T-cell (primary cell): ENCODE measurements around the gene SYT13. TPM values are rescaled to one million over a fixed set of nuclear protein-coding genes. Genes with fewer than 3 reads are reported as not detected.
A peak's percentile ranks its signal among the peaks of the same experiment; 100 is the strongest.

Experiments
- ATAC-seq, 4 experiments: fragments of 200-7000 bp in 3 of 4; fragments of 150-1000 bp in 1 of 4; cut with Tn5 transposase; replicated peaks in 1 of 4; 1 replicate in 3 of 4; 2 replicates in 1 of 4; pipeline ENCODE4 v1.10.0; 2021; ENCODE audit warnings: moderate library complexity in 3 of 4, mild to moderate bottlenecking in 2 of 4, moderate number of reproducible peaks in 1 of 4
- CTCF ChIA-PET, 2 donors: fragments of 300-600 bp; sonication (Branson Sonifier 250); formaldehyde crosslinking; loops; one replicate each; lab custom pipeline; 2022; ENCODE audit warnings: antibody characterized with exemption in 2 of 2; lab: Charles Lee
- POLR2A ChIA-PET, 2 donors: fragments of 300-600 bp; sonication (Branson Sonifier 250); formaldehyde crosslinking; loops; one replicate each; lab custom pipeline; 2022; ENCODE audit warnings: antibody characterized with exemption in 2 of 2; lab: Charles Lee
- DNase-seq, 35 experiments: peaks; one replicate each; pipeline versions ENCODE4 v3.0.0 to v3.0.0-alpha.2; 2013 to 2023
- H3K27ac ChIP-seq: one replicate; pipeline ENCODE4 v1.5.1; 2013; ENCODE audit warnings: low read length
- H3K27me3 ChIP-seq, 2 experiments: replicated peaks in 1 of 2; 1 replicate in 1 of 2; 2 replicates in 1 of 2; pipeline versions ENCODE4 v1.6.1 to v1.7.0; 2013; ENCODE audit warnings: low read length in 1 of 2, mixed read lengths in 1 of 2; ENCODE audit not compliant: control insufficient read depth in 2 of 2, insufficient read depth in 2 of 2; ENCODE audit errors: extremely low read depth in 1 of 2
- H3K36me3 ChIP-seq, 2 donors: 1 replicate in 1 of 2; 2 replicates in 1 of 2; pipeline versions ENCODE4 v1.6.1 to v1.7.0; 2013; ENCODE audit warnings: low read length in 1 of 2; ENCODE audit not compliant: control insufficient read depth in 2 of 2, insufficient read depth in 1 of 2; ENCODE audit errors: extremely low read depth in 1 of 2
- H3K4me1 ChIP-seq, 2 experiments: 1 replicate in 1 of 2; 2 replicates in 1 of 2; pipeline versions ENCODE4 v1.6.1 to v1.7.0; 2013; ENCODE audit warnings: low read length in 2 of 2, mixed read lengths in 1 of 2; ENCODE audit not compliant: insufficient read depth in 2 of 2, control insufficient read depth in 1 of 2; ENCODE audit errors: extremely low read depth in 1 of 2
- H3K4me3 ChIP-seq, 2 donors: 1 replicate in 1 of 2; 2 replicates in 1 of 2; pipeline versions ENCODE4 v1.5.1 to v1.7.0; 2013; ENCODE audit warnings: mild to moderate bottlenecking in 2 of 2, low read length in 1 of 2, moderate library complexity in 1 of 2; ENCODE audit not compliant: control insufficient read depth in 1 of 2; ENCODE audit errors: extremely low read depth in 1 of 2
- H3K9me3 ChIP-seq: 2 replicates; pipeline ENCODE4 v1.7.0; 2013
- H3K27ac Mint-ChIP-seq, 2 donors: one replicate each; pipeline ENCODE4 v1.8.0; 2020 to 2021; ENCODE audit warnings: mild to moderate bottlenecking in 2 of 2, mixed read lengths in 2 of 2
- H3K27me3 Mint-ChIP-seq, 2 donors: one replicate each; pipeline ENCODE4 v1.8.0; 2021 to 2022; ENCODE audit warnings: mixed read lengths in 2 of 2
- H3K36me3 Mint-ChIP-seq: one replicate; pipeline ENCODE4 v1.8.0; 2021; ENCODE audit warnings: mixed read lengths
- H3K4me1 Mint-ChIP-seq, 3 donors: one replicate each; pipeline ENCODE4 v1.8.0; 2020 to 2022; ENCODE audit warnings: mixed read lengths in 3 of 3, mild to moderate bottlenecking in 1 of 3
- H3K4me3 Mint-ChIP-seq, 3 donors: one replicate each; pipeline ENCODE4 v1.8.0; 2020 to 2022; ENCODE audit warnings: mild to moderate bottlenecking in 3 of 3, mixed read lengths in 3 of 3, moderate library complexity in 3 of 3
- H3K9me3 Mint-ChIP-seq, 3 donors: one replicate each; pipeline ENCODE4 v1.8.0; 2020 to 2022; ENCODE audit warnings: mixed read lengths in 3 of 3
- WGBS: methylation state at CpG from one replicate; pipeline ENCODE4 v1.1.5; 2013; ENCODE audit warnings: missing lambda C conversion rate; ENCODE audit not compliant: insufficient coverage; 5-methylcytosine and 5-hydroxymethylcytosine counted together
- total RNA-seq, 35 experiments: library from RNA in 6 of 35; stranded (reverse) in 6 of 35; fragments of 120-200 nt in 1 of 35; gene quantifications; one replicate each; pipeline versions ENCODE4 v1.2.1 to v1.2.4 and lab custom pipeline; 2013 to 2026

Gene SYT13
- total RNA-seq, 5 donors from 2014 or later (not counting 1 experiment from before 2014, with no cell fraction given): 0.03 to 0.20 (median 0.18) TPM; not detected in 2

DNA sequence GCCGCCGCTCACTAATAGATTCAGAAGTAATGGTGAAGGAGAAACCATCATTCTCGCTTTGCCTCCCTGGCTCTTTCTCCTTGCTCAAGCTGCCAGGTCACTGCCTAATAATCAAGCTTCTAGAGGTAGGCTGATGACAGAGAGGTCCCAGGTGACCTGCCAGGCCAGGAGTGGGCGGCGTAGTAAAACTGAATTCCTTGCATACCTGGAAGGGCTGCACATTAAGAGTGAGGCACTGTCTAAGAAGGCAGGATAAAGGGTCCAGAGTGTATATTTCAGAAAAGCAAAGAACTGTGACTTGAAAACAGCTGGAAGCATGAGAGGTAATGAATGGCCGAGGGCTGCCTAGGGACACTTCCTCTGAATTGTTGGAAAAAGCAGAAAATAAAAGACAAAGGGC is 4.1 kb downstream of the SYT13 start:
- H3K4me1 ChIP-seq: peaks cover 0 to 3% of the 10 kb centered on the region in 2 experiments
- peaks cover 3 to 34% of the 10 kb centered on the region in 2 experiments for H3K27me3 ChIP-seq
- Mint-ChIP-seq H3K9me3 (peaks cover 7% of the 10 kb centered on the region in 3 donors), H3K4me1 (peaks cover 2 to 5% (median 2%) of the 10 kb centered on the region in 3 donors), H3K27me3 (peaks cover 35 to 46% of the 10 kb centered on the region in 2 donors), H3K4me3 (no peak overlapping the region), H3K27ac (no peak overlapping the region), H3K36me3 (no peaks in the 10 kb centered on the region)
- no peaks in the 10 kb centered on the region for H3K9me3 ChIP-seq
- H3K27ac ChIP-seq: no peak overlapping the region
- ChIA-PET CTCF (no interaction called here), POLR2A (no interaction called here)
- 94% methylated on average over 2 of the region's 6 CpGs for WGBS
- ATAC-seq: no peak
- no peak overlapping the region for H3K4me3 ChIP-seq
- no peaks in the 10 kb centered on the region for H3K36me3 ChIP-seq
- no peak for DNase-seq

DNA sequence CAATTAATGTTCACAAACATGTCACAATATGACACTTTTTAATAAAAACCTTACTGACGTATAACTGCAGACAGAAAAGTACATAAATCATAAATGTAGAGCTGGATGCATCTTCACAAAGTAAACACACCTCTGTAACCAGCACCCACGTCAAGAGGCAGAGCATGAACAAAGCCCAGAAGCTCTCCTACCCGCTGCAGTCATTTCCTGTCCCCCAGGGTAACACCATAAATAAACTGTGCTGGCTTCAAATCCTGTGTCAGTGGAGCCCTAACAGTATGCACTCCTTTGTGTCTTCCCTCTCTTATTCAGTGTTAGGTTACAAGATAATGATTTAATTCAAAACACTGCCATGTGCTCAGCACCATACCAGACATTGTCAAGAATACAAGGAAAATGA is 5.7 kb downstream of the SYT13 start:
- no peak overlapping the region for H3K27ac Mint-ChIP-seq
- peaks cover 31 to 42% of the 10 kb centered on the region in 2 donors for H3K27me3 Mint-ChIP-seq
- H3K9me3 Mint-ChIP-seq: peaks cover 7% of the 10 kb centered on the region in 3 donors
- ChIA-PET CTCF (no interaction called here), POLR2A (interaction anchor here in 1 of 2 donors (0.5 kb wide), 1 partner anchor 164 kb away, joined by 4 read pairs; no protein-coding TSS in a partner anchor)
- H3K4me3 Mint-ChIP-seq: no peak overlapping the region
- H3K27ac ChIP-seq: no peak overlapping the region
- no peaks in the 10 kb centered on the region for H3K9me3 ChIP-seq
- WGBS: 83% methylated on average over 1 of the region's 3 CpGs
- H3K4me1 Mint-ChIP-seq: peaks cover 1 to 2% (median 2%) of the 10 kb centered on the region in 3 donors
- no peaks in the 10 kb centered on the region for H3K36me3 ChIP-seq
- no peaks in the 10 kb centered on the region for H3K36me3 Mint-ChIP-seq
- no peaks in the 10 kb centered on the region for H3K4me1 ChIP-seq
- H3K4me3 ChIP-seq: no peak overlapping the region
- peaks cover 0 to 24% of the 10 kb centered on the region in 2 experiments for H3K27me3 ChIP-seq
- ATAC-seq (peak in 3 of 4 experiments; percentile 42 to 97 (median 53)), DNase-seq (peak in 14 of 35 experiments; percentile 2 to 70 (median 14))

DNA sequence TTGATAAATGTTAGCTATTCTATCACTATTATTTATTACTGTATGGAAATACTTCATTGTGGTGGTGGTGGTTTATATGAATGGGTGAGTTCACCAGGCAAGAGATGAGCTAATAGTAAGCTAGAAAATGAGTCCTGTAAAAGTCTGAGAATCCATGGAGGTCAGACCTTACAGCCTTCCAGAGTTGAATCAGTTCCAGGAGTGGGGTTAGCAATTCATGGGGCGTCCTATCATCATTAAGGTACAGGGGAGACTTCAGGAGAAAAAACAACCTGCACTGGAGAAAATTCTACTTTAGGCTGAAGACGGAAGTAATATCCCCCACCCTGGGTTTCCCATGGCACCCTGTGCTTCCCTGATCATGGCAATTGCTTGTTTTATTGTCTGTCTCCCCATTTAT is 6.5 kb downstream of the SYT13 start:
- no peaks in the 10 kb centered on the region for H3K36me3 Mint-ChIP-seq
- peaks cover 0 to 2% (median 0%) of the 10 kb centered on the region in 3 donors for H3K4me1 Mint-ChIP-seq
- no peak overlapping the region for H3K4me3 ChIP-seq
- no peak for ATAC-seq
- H3K9me3 Mint-ChIP-seq: peaks cover 7% of the 10 kb centered on the region in 3 donors
- ChIA-PET CTCF (no interaction called here), POLR2A (no interaction called here)
- H3K27ac ChIP-seq: no peak overlapping the region
- no peaks in the 10 kb centered on the region for H3K36me3 ChIP-seq
- H3K4me1 ChIP-seq: no peaks in the 10 kb centered on the region
- WGBS: 86% methylated on average over 1 of the region's 2 CpGs
- no peak overlapping the region for H3K27ac Mint-ChIP-seq
- H3K9me3 ChIP-seq: no peaks in the 10 kb centered on the region
- H3K27me3 Mint-ChIP-seq: peaks cover 32 to 35% of the 10 kb centered on the region in 2 donors
- no peak overlapping the region for H3K4me3 Mint-ChIP-seq
- no peak for DNase-seq
- H3K27me3 ChIP-seq: peaks cover 0 to 17% of the 10 kb centered on the region in 2 experiments

DNA sequence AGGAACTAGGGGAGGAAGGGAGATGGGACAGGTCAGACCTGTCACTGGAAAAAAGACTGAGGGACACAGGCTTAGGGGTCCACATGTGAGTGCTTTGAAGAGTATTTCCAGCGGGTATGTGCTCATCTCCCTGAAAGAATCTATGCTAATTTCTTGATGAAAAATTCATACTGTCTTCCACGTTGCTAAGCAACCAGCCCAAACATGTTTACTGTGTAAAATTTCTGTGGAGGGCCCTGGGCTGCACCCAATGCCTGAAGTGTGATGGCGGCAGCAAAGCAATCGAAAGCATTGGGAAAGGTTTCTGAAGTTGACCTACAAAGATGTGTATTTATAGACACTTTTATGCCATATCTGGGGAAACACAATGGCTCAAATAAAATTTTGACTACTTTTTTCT is 7.4 kb downstream of the SYT13 start:
- DNase-seq (peak in 2 of 35 experiments; percentile 12 to 51), ATAC-seq (no peak)
- no peaks in the 10 kb centered on the region for H3K9me3 ChIP-seq
- no peak overlapping the region for H3K4me3 Mint-ChIP-seq
- peaks cover 29 to 30% of the 10 kb centered on the region in 2 donors for H3K27me3 Mint-ChIP-seq
- peaks cover 7% of the 10 kb centered on the region in 3 donors for H3K9me3 Mint-ChIP-seq
- ChIA-PET CTCF (no interaction called here), POLR2A (no interaction called here)
- 61% methylated on average over 2 of the region's 4 CpGs for WGBS
- no peaks in the 10 kb centered on the region for H3K4me1 ChIP-seq
- H3K27ac Mint-ChIP-seq: no peak overlapping the region
- no peak overlapping the region for H3K27ac ChIP-seq
- H3K36me3 Mint-ChIP-seq: no peaks in the 10 kb centered on the region
- H3K27me3 ChIP-seq: peaks cover 0 to 14% of the 10 kb centered on the region in 2 experiments
- H3K4me3 ChIP-seq: no peak overlapping the region
- H3K36me3 ChIP-seq: no peaks in the 10 kb centered on the region
- peaks cover 0 to 2% (median 0%) of the 10 kb centered on the region in 3 donors for H3K4me1 Mint-ChIP-seq

DNA sequence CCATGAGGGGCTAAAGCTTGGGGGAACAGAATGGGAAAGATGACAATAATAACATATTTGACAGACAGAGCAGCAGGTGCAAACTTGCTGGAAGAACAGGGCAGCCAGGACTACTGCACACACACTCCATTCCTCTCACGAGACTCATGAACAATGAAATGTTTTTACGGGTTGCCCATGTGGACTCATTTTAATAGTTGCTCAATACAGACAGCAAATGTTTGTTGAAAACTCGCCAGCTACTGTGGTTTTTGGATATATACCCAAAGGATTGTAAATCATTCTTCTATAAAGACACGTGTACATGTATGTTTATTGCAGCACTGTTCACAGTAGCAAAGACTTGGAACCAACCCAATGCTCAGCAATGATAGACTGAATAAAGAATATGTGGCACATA is 10.3 kb downstream of the SYT13 start:
- WGBS: 80% methylated on average over 1 of the region's 4 CpGs

DNA sequence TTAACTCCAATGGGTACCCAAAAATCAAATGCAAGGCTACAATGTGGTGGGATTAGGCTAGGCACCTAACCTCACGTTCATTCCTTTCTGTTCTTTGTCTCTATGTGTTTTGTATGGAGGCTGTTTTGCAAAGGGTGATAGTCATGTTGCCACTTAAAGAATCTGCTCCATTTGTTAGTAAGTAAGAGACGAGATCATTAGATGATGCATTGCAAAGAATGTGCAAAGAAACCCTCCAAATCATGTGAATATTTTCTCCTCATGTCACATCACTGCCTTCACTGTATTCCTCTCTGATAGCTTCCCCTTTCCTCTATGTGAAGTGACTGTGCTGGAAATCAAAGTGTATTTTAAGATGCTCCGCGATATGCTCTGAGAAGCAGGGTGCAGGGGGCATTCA is 11.9 kb downstream of the SYT13 start:
- H3K4me1 ChIP-seq: no peaks in the 10 kb centered on the region
- no peaks in the 10 kb centered on the region for H3K4me1 Mint-ChIP-seq
- peaks cover 2 to 13% of the 10 kb centered on the region in 2 experiments for H3K27me3 ChIP-seq
- ATAC-seq: no peak
- H3K27ac ChIP-seq: no peak overlapping the region
- H3K9me3 ChIP-seq: no peaks in the 10 kb centered on the region
- no peak for DNase-seq
- no CpG with 5 or more reads among the region's 4 CpGs for WGBS
- no peak overlapping the region for H3K4me3 ChIP-seq
- POLR2A ChIA-PET: no interaction called here
- peaks cover 36 to 42% of the 10 kb centered on the region in 2 donors for H3K27me3 Mint-ChIP-seq
- no peaks in the 10 kb centered on the region for H3K9me3 Mint-ChIP-seq
- no peaks in the 10 kb centered on the region for H3K36me3 ChIP-seq
- no peak overlapping the region for H3K4me3 Mint-ChIP-seq
- CTCF ChIA-PET: no interaction called here
- H3K36me3 Mint-ChIP-seq: no peaks in the 10 kb centered on the region
- no peak overlapping the region for H3K27ac Mint-ChIP-seq

More for the DNA sequence above, 10.3 kb downstream of the SYT13 start:
- H3K36me3 Mint-ChIP-seq: no peaks in the 10 kb centered on the region
- Histone ChIP-seq H3K9me3 (no peaks in the 10 kb centered on the region), H3K27me3 (peaks cover 2 to 16% of the 10 kb centered on the region in 2 experiments), H3K4me1 (no peaks in the 10 kb centered on the region), H3K36me3 (no peaks in the 10 kb centered on the region), H3K4me3 (no peak overlapping the region), H3K27ac (no peak overlapping the region)
- peaks cover 7% of the 10 kb centered on the region in 3 donors for H3K9me3 Mint-ChIP-seq
- peaks cover 0 to 2% (median 0%) of the 10 kb centered on the region in 3 donors for H3K4me1 Mint-ChIP-seq
- no peak overlapping the region for H3K4me3 Mint-ChIP-seq
- ATAC-seq: no peak
- H3K27ac Mint-ChIP-seq: no peak overlapping the region
- ChIA-PET POLR2A (no interaction called here), CTCF (no interaction called here)
- peaks cover 34 to 39% of the 10 kb centered on the region in 2 donors for H3K27me3 Mint-ChIP-seq
- DNase-seq: no peak
